PC-9 (cell line): ENCODE results near the gene GRID2.

Experiments used
- CTCF ChIP-seq: fragments of 200-600 bp; sonication (generic); conservative IDR thresholded peaks from 2 replicates; pipeline ENCODE4 v1.6.1; 2017; ENCODE audit warnings: mixed run types, antibody characterized with exemption, mild to moderate bottlenecking, moderate library complexity
- EZH2 ChIP-seq: fragments of 200-600 bp; sonication (generic); IDR thresholded peaks from 2 replicates; pipeline ENCODE4 v1.8.0; 2017; ENCODE audit warnings: antibody characterized with exemption, low read depth

DNA sequence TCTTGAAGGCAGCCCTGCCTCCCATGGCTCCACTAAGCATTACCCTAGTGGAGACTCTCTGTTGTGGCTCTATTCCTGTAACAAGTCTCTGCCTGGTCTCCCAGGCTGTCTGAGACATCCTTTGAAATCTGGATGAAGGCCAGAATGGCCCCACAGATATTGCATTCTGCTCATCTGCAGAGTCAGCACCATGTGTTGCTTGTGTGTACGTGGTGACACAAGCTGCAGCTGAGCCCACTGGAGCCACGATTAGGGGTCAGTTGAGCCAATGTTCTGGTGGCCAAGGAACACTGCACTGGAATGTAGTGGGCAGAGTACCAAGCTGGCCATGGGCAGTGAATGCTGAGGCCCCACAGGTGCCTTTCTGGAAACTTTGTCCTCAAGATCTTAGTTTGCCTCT is 29.2 kb downstream of the GRID2 start:
- TF ChIP-seq EZH2: no peak
- no peak for TF ChIP-seq CTCF
